B cell (primary cell): Measurements from ENCODE around the gene LHPP. TPM values are rescaled to one million over a fixed set of nuclear protein-coding genes. Genes with fewer than 3 reads are reported as not detected.

Source experiments
- ATAC-seq: fragments of 200-7000 bp; cut with Tn5 transposase; one replicate; pipeline ENCODE4 v1.10.0; 2021; ENCODE audit warnings: low read depth, mild to moderate bottlenecking, moderate number of reproducible peaks, moderate library complexity
- CTCF ChIA-PET: fragments of 350-600 bp; sonication (Branson Sonifier 250); formaldehyde crosslinking; loops from one replicate; lab custom pipeline; 2021; ENCODE audit warnings: antibody characterized with exemption, inconsistent platforms; lab: Charles Lee
- POLR2A ChIA-PET: fragments of 350-600 bp; sonication (Branson Sonifier 250); formaldehyde crosslinking; loops from one replicate; lab custom pipeline; 2021; ENCODE audit warnings: antibody characterized with exemption; lab: Charles Lee
- DNase-seq: peaks from one replicate; pipeline ENCODE4 v3.0.0; 2013
- H2AFZ ChIP-seq: 2 replicates; pipeline ENCODE4 v1.6.1; 2012; ENCODE audit warnings: mild to moderate bottlenecking, low read depth, low read length; ENCODE audit not compliant: insufficient read depth, poor library complexity, severe bottlenecking
- H3K27ac ChIP-seq, 2 donors: 1 replicate in 1 of 2; 2 replicates in 1 of 2; pipeline ENCODE4 v1.5.1; 2012 to 2013; ENCODE audit warnings: low read length in 2 of 2, mild to moderate bottlenecking in 2 of 2, moderate library complexity in 1 of 2
- H3K27me3 ChIP-seq, 4 experiments: fragments of 200-600 bp in 1 of 4; sonication (generic) in 1 of 4; replicated peaks in 1 of 4; 1 replicate in 2 of 4; 2 replicates in 2 of 4; pipeline versions ENCODE4 v1.6.1 to v1.7.0; 2013 to 2016; ENCODE audit warnings: low read length in 3 of 4, mild to moderate bottlenecking in 2 of 4, mixed read lengths in 1 of 4, moderate library complexity in 1 of 4; ENCODE audit not compliant: insufficient read depth in 4 of 4, control insufficient read depth in 3 of 4; ENCODE audit errors: control extremely low read depth in 1 of 4
- H3K36me3 ChIP-seq, 2 experiments: replicated peaks in 1 of 2; 1 replicate in 1 of 2; 2 replicates in 1 of 2; pipeline versions ENCODE4 v1.6.1 to v1.7.1; 2013; ENCODE audit warnings: low read length in 1 of 2; ENCODE audit not compliant: insufficient read depth in 2 of 2, control insufficient read depth in 1 of 2; ENCODE audit errors: control extremely low read depth in 1 of 2, extremely low read depth in 1 of 2
- H3K4me1 ChIP-seq, 2 donors: fragments of 200-600 bp in 1 of 2; sonication (generic) in 1 of 2; 1 replicate in 1 of 2; 2 replicates in 1 of 2; pipeline versions ENCODE4 v1.5.1 to v1.6.1; 2013 to 2017; ENCODE audit warnings: low read length in 2 of 2; ENCODE audit not compliant: control insufficient read depth in 2 of 2, insufficient read depth in 2 of 2
- H3K4me2 ChIP-seq: replicated peaks from 2 replicates; pipeline ENCODE3; 2012; ENCODE audit warnings: mild to moderate bottlenecking, low read depth, low read length; ENCODE audit not compliant: poor library complexity, severe bottlenecking
- H3K4me3 ChIP-seq, 5 experiments: fragments of 200-600 bp in 1 of 5; sonication (generic) in 1 of 5; 1 replicate in 3 of 5; 2 replicates in 2 of 5; pipeline versions ENCODE4 v1.5.1 to v1.7.0; 2011 to 2016; ENCODE audit warnings: low read length in 4 of 5, mild to moderate bottlenecking in 4 of 5, low read depth in 2 of 5, control low read depth in 1 of 5, moderate library complexity in 1 of 5; ENCODE audit not compliant: insufficient read depth in 1 of 5; ENCODE audit errors: control extremely low read depth in 1 of 5, extremely low read depth in 1 of 5
- H3K79me2 ChIP-seq: fragments of 200-600 bp; sonication (generic); one replicate; pipeline ENCODE4 v1.6.0; 2016; ENCODE audit warnings: low read length; ENCODE audit not compliant: control insufficient read depth, insufficient read depth
- H3K9ac ChIP-seq: fragments of 200-600 bp; sonication (generic); 2 replicates; pipeline ENCODE4 v1.6.1; 2017; ENCODE audit warnings: mild to moderate bottlenecking, low read length, moderate library complexity
- H3K9me3 ChIP-seq, 3 donors: one replicate each; pipeline versions ENCODE4 v1.6.1 to v1.7.1; 2013; ENCODE audit warnings: low read length in 2 of 3; ENCODE audit not compliant: control insufficient read depth in 2 of 3, insufficient read depth in 1 of 3; ENCODE audit errors: control extremely low read depth in 1 of 3
- H4K20me1 ChIP-seq: 2 replicates; pipeline ENCODE4 v1.6.0; 2012; ENCODE audit warnings: mild to moderate bottlenecking, low read length; ENCODE audit not compliant: insufficient read depth, control insufficient read depth, poor library complexity, severe bottlenecking
- H3K27ac Mint-ChIP-seq: one replicate; pipeline ENCODE4 v1.8.0; 2021; ENCODE audit warnings: mixed read lengths
- H3K27me3 Mint-ChIP-seq: one replicate; pipeline ENCODE4 v1.8.0; 2021; ENCODE audit warnings: mixed read lengths
- H3K4me1 Mint-ChIP-seq: one replicate; pipeline ENCODE4 v1.8.0; 2021; ENCODE audit warnings: mixed read lengths
- H3K4me3 Mint-ChIP-seq: one replicate; pipeline ENCODE4 v1.8.0; 2021; ENCODE audit warnings: mixed read lengths
- H3K9me3 Mint-ChIP-seq: one replicate; pipeline ENCODE4 v1.8.0; 2022; ENCODE audit warnings: mixed read lengths; ENCODE audit not compliant: insufficient read depth
- CTCF ChIP-seq: fragments of 200-600 bp; IDR thresholded peaks from one replicate; pipeline ENCODE4 v1.8.0; 2022; ENCODE audit warnings: antibody characterized with exemption, mild to moderate bottlenecking
- EZH2 ChIP-seq: IDR thresholded peaks from 2 replicates; pipeline ENCODE4 v1.6.1; 2012; ENCODE audit warnings: borderline replicate concordance, low read depth, mild to moderate bottlenecking, moderate library complexity, low read length; ENCODE audit not compliant: insufficient read depth, poor library complexity, severe bottlenecking
- WGBS: methylation state at CpG from one replicate; pipeline ENCODE4 v1.1.5; 2013; ENCODE audit warnings: missing lambda C conversion rate; ENCODE audit not compliant: insufficient coverage; 5-methylcytosine and 5-hydroxymethylcytosine counted together
- intact Hi-C: fragments of 100-400 bp; cut with micrococcal nuclease; formaldehyde crosslinking; loops from one replicate; pipeline ENCODE4 v1.10.0; 2022
- polyA plus RNA-seq: library from polyadenylated mRNA; depleted of rRNA; stranded (reverse); fragments of >200 nt; gene quantifications from 2 replicates; pipeline ENCODE4 v1.2.3, GENCODE V29; 2012
- total RNA-seq, 2 donors: library from RNA; stranded (reverse); fragments of 120-200 nt in 1 of 2; gene quantifications; 1 replicate in 1 of 2; 2 replicates in 1 of 2; pipeline versions ENCODE4 v1.2.3 to v1.2.4, GENCODE V29; 2013 to 2022

Gene LHPP
- total and polyA plus RNA-seq, 2 donors (not counting 1 experiment from before 2014, with no cell fraction given) = 60.2 to 83.5 TPM

- Histone ChIP-seq H3K4me3 (no peak overlapping the region), H2AFZ (peak overlapping the region; percentile 72), H3K9me3 (no peaks in the 10 kb centered on the region), H3K36me3 (peaks cover 0 to 3% of the 10 kb centered on the region in 2 experiments), H3K79me2 (peaks cover 64% of the 10 kb centered on the region), H3K27ac (peak overlapping the region; percentile 67 to 69), H3K4me2 (peak overlapping the region; percentile 66), H3K4me1 (peaks cover 23 to 35% of the 10 kb centered on the region in 2 donors), H3K27me3 (no peaks in the 10 kb centered on the region), H3K9ac (peak overlapping the region; percentile 12), H4K20me1 (peaks cover 6% of the 10 kb centered on the region)
- no peaks in the 10 kb centered on the region for H3K27me3 Mint-ChIP-seq
- CTCF ChIA-PET = interaction anchor here (1.5 kb wide), 1 partner anchor 77 kb away, joined by 4 read pairs; no protein-coding TSS in a partner anchor
- 80% methylated on average over 6 of the region's 9 CpGs for WGBS
- H3K9me3 Mint-ChIP-seq = no peaks in the 10 kb centered on the region
- peak overlapping the region; percentile 92 for H3K27ac Mint-ChIP-seq
- POLR2A ChIA-PET = interaction anchor here (0.6 to 0.8 kb wide), 2 partner anchors 31 to 372 kb away, joined by 3 read pairs; partner anchors contain the start of gene CHST15
- peak overlapping the region; percentile 64 for H3K4me3 Mint-ChIP-seq
- ATAC-seq = no peak
- peaks cover 37% of the 10 kb centered on the region for H3K4me1 Mint-ChIP-seq
- TF ChIP-seq CTCF (no peak), EZH2 (no peak)
- intact Hi-C loops = loop anchor here (10.0 kb wide), 2 partner anchors 149 to 1311 kb away; partner anchors contain the start of gene BUB3
- no peak for DNase-seq
These were observed 4.3 kb downstream of the LHPP start for GRCh38 chr10:124465777-124466488.

GRCh38 chr10:124467165-124467564, 5.5 kb downstream of the LHPP start:
- Histone ChIP-seq H2AFZ (no peak overlapping the region), H3K4me3 (no peak overlapping the region), H3K27ac (no peak overlapping the region), H3K79me2 (peaks cover 62% of the 10 kb centered on the region), H3K9me3 (no peaks in the 10 kb centered on the region), H3K36me3 (peaks cover 0 to 3% of the 10 kb centered on the region in 2 experiments), H3K27me3 (no peaks in the 10 kb centered on the region), H3K9ac (no peak overlapping the region), H3K4me2 (no peak overlapping the region), H3K4me1 (peaks cover 22 to 29% of the 10 kb centered on the region in 2 donors), H4K20me1 (peaks cover 6% of the 10 kb centered on the region)
- ATAC-seq (no peak), DNase-seq (no peak)
- H3K4me3 Mint-ChIP-seq = no peak overlapping the region
- WGBS = no CpG with 5 or more reads among the region's 4 CpGs
- ChIA-PET CTCF (interaction anchor here (0.7 kb wide), 1 partner anchor 313 kb away, joined by 3 read pairs; no protein-coding TSS in a partner anchor), POLR2A (interaction anchor here (0.6 kb wide), 1 partner anchor 20 kb away, joined by 3 read pairs; no protein-coding TSS in a partner anchor)
- no peaks in the 10 kb centered on the region for H3K9me3 Mint-ChIP-seq
- H3K27ac Mint-ChIP-seq = peak overlapping the region; percentile 32
- intact Hi-C loops = loop anchor here (10.0 kb wide), 2 partner anchors 148 to 1312 kb away; partner anchors contain the start of gene BUB3
- TF ChIP-seq EZH2 (no peak), CTCF (no peak)
- peaks cover 32% of the 10 kb centered on the region for H3K4me1 Mint-ChIP-seq
- no peaks in the 10 kb centered on the region for H3K27me3 Mint-ChIP-seq
